CD4-positive, alpha-beta T cell treated with Interleukin-12 subunit alpha and Interleukin-12 subunit beta, for 1 hour (primary cell): ENCODE data around the gene SLC25A48.

Experiments used
- DNase-seq: peaks from one replicate; pipeline ENCODE4 v3.0.0-alpha.2; 2020

Gene SLC25A48

DNA sequence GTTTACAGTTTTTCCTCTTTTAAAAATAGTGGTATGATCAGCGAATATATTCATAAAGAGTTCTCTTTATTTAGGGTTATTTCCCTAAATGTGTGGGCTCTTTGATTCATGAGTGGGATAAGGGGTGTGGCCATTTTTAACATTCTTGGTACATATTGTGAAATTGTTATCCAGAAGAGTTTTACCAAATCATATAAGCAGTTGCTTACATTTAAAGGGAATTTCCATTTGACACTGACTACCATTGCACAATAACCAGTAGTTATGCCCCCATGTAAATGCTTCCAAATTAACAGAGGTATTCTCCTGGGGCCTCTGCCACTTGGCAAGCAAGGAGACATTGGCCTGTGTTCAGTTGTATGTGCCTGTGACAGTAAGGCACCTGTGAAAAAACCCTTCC, 27.2 kb downstream of the SLC25A48 start:
- no peak for DNase-seq

- no peak for DNase-seq
These were observed 27.6 kb downstream of the SLC25A48 start for GRCh38 chr5:135862086-135862485.

- DNase-seq = no peak
These were observed 28.3 kb downstream of the SLC25A48 start for GRCh38 chr5:135862744-135863143.

GRCh38 chr5:135864503-135865435, 30.3 kb downstream of the SLC25A48 start:
- DNase-seq = no peak

DNA sequence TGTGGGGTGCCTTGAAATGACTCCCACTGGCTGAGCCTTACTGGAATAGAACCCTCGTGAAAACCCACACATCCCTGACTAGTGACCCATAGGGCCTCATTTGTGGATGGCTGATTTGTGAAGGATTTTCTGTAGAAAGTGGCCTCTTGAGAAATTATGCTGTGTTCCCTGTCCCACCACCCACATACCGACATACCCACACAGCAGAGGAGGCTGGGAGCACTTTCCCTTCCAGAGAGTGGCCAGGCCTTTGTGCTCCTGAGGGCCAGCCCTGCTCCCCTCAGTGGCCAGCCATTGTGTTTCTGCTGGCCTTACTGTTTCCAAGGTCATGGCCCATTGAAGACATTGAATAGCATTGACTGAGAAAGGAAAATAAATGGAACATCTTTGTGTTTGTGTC, 31.6 kb downstream of the SLC25A48 start:
- no peak for DNase-seq

DNA sequence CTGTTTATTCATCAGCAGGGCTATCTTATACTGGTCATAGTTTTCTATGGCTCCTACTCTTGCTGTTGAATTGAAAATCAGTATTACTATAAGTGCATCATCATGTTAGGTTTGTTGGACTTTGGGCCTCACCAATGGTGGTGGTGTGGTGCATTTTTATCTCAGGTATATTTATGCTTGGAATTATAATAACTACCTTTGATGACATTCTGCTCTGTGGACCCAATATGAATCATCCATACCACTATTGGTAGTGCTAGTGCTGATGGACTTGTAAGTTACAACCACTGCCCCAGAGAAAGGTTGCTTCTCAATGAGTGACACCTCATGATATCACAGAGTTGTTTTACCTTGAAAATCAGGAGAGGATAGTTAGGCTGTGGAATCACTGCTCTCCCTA, 33.1 kb downstream of the SLC25A48 start:
- DNase-seq = no peak

DNA sequence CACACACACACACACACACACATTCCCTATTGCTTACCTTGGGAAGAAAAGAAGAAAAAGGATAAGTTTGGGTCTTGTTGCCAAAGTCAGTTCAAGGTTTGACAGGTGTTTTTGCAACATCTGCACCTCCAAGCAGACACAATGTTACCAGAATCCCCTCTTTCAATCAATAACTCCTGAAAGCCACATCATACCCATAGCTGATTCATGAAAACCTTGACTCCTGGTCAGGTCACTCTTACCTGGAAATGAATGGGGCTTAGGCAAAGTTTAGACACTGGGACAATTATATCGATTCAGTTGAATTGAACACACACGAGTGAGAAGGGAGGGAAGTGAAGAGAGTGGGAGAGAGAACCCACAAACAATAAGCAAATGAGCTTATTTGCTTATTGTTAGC, 34.2 kb downstream of the SLC25A48 start:
- no peak for DNase-seq

DNA sequence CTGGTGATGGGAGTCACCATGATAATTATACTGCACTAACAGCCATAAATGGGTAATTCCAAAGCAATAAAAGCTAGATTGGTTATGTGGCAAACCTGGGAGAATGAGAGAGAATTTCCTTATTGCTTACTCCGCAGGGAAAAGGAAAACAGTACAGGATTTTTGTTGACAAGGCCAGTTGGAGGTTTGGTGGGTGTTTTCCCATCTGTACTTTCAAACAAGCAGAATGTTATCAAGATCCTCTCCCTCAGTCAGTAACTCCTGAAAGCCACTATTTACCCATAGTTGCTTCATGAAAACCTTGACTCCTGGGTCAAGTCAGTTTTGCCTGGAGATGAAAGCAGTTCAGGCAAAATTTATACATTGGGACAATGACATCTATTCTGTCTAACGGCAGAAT, 34.8 kb downstream of the SLC25A48 start:
- no peak for DNase-seq

GRCh38 chr5:135869935-135870334, 35.5 kb downstream of the SLC25A48 start:
- DNase-seq = no peak

- no peak for DNase-seq
These were observed 36.9 kb downstream of the SLC25A48 start for GRCh38 chr5:135871268-135871915.

DNA sequence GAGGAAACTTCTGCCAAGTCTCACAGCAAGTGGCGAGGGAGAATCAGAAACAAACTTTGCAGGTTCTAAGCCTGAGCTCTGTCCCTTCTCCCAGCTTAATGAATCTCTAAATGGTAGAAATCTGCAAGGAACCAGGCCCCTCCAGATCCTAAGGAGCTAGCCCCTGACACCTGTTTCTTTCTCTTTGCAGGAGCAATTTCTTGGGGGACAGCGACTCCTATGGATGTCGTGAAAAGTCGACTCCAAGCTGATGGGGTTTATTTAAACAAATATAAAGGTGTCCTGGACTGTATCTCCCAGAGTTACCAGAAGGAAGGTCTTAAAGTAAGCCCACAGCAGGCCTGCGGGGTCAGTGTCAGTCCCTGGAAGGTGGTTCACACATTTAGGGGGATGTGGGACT, 39.4 kb downstream of the SLC25A48 start:
- DNase-seq = no peak

- no peak for DNase-seq
These were observed 40.0 kb downstream of the SLC25A48 start for GRCh38 chr5:135874461-135874860.

DNA sequence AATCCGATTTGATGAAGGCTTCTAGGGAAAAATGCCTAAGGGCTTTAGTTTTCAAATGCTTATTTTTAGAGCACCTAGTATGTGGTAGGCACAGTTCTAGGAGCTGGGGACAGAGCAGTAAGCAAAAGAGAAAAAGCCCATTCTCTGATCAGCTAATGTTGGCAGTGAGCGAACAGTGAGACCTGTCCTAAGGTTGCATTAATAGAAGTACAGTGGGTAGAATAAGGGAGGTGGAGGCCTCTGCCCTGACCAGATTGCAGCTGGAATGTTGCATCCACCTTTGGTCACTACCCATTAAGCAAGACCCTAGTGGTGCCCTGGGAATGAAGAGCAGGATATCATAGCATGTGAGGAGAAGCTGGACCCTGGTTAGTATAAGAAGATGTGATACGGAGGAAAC, 41.1 kb downstream of the SLC25A48 start:
- no peak for DNase-seq

DNA sequence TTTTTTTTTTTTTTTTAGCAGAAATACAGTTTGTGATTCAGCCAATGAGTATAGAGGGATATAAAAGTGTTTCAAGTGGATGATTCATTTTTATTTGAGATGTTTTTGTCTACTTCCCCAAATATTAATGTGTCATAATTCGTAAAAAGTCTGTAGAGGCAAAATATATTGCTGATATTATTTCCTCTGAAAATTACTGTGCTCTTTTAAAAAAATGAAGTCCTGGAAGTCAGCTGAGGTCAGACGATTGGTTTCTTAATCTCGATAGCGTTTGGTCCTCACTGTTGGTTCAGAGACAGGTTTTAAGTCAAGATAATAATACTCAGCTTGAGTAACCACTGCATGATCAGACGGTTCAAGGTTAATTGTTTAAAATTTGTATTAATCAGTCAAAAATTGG, 41.7 kb downstream of the SLC25A48 start:
- no peak for DNase-seq

DNA sequence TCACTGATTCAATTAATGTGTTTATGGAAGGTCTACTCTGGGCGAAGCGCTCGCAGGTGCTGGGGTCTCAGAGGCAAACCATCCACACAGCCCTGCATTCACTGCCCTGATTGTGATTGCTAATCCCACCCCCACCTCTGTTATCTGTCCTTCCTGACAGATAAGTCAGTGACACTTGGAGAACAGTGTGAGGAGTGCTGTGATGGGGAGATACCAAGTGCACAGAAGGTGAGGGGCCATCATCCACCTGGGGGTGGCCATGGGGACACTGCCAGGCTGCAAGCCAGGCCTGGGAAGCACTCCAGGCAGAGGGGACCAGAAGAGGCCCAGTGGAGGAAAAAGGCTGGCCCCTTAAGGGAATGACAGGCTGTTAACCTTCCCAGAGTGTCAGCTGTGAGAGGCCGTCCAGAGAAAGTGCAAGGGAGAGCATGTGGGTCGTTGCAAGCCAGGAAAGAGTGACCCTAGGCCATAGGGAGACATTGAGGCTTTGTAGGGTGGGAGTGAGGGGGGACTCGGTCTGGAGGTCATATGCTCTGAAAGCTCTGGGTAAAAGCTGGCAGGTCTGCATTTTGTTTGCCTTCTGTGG, 43.2 kb downstream of the SLC25A48 start:
- DNase-seq = no peak

- DNase-seq = no peak
These were observed 43.7 kb downstream of the SLC25A48 start for GRCh38 chr5:135878156-135878620.

DNA sequence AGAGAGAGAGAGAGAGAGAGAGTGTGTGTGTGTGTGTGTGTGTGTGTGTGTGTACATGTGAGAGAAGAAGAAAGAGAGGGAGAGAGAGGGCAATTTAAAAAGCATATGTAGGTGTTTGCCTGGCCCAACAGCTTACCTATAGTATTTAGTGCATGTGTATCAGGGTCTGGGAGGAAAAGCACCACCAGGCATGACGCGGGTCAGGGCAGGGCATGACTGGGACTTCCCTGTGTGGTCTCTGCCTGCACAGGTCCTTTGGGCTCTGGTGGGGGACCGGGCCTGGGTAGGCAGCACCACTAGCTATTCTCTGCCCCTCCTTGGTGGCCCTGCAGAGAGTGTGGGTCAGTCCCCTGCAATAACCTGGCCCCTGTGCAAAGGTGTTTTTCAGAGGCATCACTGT, 45.1 kb downstream of the SLC25A48 start:
- no peak for DNase-seq

GRCh38 chr5:135880278-135880677, 45.8 kb downstream of the SLC25A48 start:
- no peak for DNase-seq

GRCh38 chr5:135880801-135881200, 46.3 kb downstream of the SLC25A48 start:
- DNase-seq = no peak

DNA sequence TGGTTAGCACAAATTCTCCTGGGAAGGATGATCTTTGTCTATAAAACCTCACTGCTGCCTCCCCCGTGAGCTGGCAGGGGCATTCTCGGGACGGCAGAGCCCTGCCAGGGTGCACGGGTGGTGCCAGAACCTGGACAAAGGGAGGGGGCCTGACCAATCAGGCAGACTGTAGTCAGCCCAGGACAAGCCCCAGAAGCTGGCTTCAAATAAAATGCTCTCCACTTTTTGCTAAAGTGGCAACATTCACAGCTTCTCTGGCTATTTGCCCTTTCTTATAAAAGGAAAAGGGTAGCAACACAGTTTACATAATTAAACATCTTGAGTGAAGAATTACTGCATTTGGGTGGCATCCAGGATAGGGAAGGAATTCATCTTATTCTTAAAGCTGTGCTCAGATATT, 46.8 kb downstream of the SLC25A48 start:
- DNase-seq = no peak

- DNase-seq = no peak
These were observed 47.4 kb downstream of the SLC25A48 start for GRCh38 chr5:135881819-135882218.

GRCh38 chr5:135883026-135883425, 48.6 kb downstream of the SLC25A48 start:
- DNase-seq = no peak

DNA sequence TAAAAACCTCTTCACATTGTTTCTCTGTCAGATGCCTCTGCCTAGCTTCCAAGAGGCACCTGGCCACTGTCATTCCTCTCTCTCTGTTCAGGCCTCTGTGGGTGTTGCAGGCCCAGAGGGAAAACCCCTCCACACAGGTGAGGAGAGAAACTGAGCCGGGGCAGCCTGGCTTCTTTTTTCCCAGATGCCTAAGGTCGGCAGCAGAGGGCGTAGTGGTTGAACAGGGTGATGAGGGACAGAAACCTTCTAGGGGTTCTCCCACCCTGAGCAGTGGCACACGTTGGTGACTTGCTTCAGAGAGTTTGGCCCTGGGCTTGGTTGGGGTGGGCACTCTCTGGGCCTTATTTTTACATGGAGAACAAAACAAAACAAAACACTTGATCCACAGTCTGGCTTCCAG, 49.0 kb downstream of the SLC25A48 start:
- no peak for DNase-seq

GRCh38 chr5:135885031-135885430, 50.6 kb downstream of the SLC25A48 start:
- DNase-seq = no peak
